Measurements from ENCODE around the gene PZP. TPM values are rescaled to one million over a fixed set of nuclear protein-coding genes. Genes with fewer than 3 reads are reported as not detected.

Gene PZP
- total and polyA plus RNA-seq, 2 of the 13 experiments (the other 11 are each of a cell fraction or from before 2014, with no cell fraction given), result 0.07 to 0.89 TPM

- TF ChIP-seq ZBTB42 (CRISPR knock-in tag; IDR thresholded peaks at IDR 0.05) (no peak), MAZ (IDR thresholded peaks at IDR 0.05; ENCODE audit: borderline replicate concordance, low read depth, low read length) (no peak), MAZ (CRISPR knock-in tag; IDR thresholded peaks at IDR 0.05; ENCODE audit: low read depth) (peak; percentile 7; the same call in 1 of the 2 replicates), ZNF234 (CRISPR knock-in tag; conservative IDR thresholded peaks at IDR 0.05) (0 out of 2 replicates have a peak, but pooled peaks have one; percentile 34), ZFP90 (CRISPR knock-in tag; IDR thresholded peaks at IDR 0.05; ENCODE audit: borderline replicate concordance) (peak; percentile 41; the same call in 1 of the 2 replicates), ISL2 (CRISPR knock-in tag; IDR thresholded peaks at IDR 0.05) (peak; percentile 94), HNRNPL (IDR thresholded peaks at IDR 0.05; ENCODE audit: low read depth, low read length) (peak; percentile 50; the same call in 1 of the 2 replicates), ZBTB44 (CRISPR knock-in tag; IDR thresholded peaks at IDR 0.05) (peak; percentile 79; the same call in 1 of the 2 replicates), TEAD3 (CRISPR knock-in tag; optimal IDR thresholded peaks at IDR 0.05; ENCODE audit: borderline replicate concordance) (peak; percentile 87), PRPF4 (IDR thresholded peaks at IDR 0.05; ENCODE audit: low read depth, low read length, poor library complexity, severe bottlenecking) (no peak), NCOR1 (IDR thresholded peaks at IDR 0.05; ENCODE audit: borderline replicate concordance, low read length) (peak; percentile 59; the same call in 1 of the 2 replicates), ARID5B (CRISPR knock-in tag; IDR thresholded peaks at IDR 0.05) (peak; percentile 95), ASH2L (IDR thresholded peaks at IDR 0.05; ENCODE audit: insufficient read length, low read depth, low read length) (peak; percentile 62), ELF1 (CRISPR knock-in tag; IDR thresholded peaks at IDR 0.05) (peak; percentile 85), MEIS2 (CRISPR knock-in tag; IDR thresholded peaks at IDR 0.05) (peak; percentile 52; the same call in 1 of the 2 replicates), SRY (CRISPR knock-in tag; IDR thresholded peaks at IDR 0.05) (peak; percentile 45; the same call in 1 of the 2 replicates), ZNF800 (CRISPR knock-in tag; IDR thresholded peaks at IDR 0.05) (no peak), CTCF (CRISPR knock-in tag; IDR thresholded peaks at IDR 0.05) (no peak), FOXA3 (CRISPR knock-in tag; IDR thresholded peaks at IDR 0.05) (peak; percentile 92)
Observed at GRCh38 chr12:9115731-9116559, 92.2 kb downstream of the PZP start, which contains the start of gene A2M (continued).
